NCI-H526 treated with DMSO at 0.1 percent for 48 hours (cell line): Measurements from ENCODE around the gene PPP4R1.
"Not testable (repeated sequence)": the region's sequence is repeated elsewhere in the genome, so short reads cannot be mapped to it uniquely, and the experiment has no call there.

ENCODE experiments used
- DNase-seq: peaks from one replicate; lab custom pipeline; 2025; lab: John Stamatoyannopoulos, UW

PPP4R1 gene

DNA sequence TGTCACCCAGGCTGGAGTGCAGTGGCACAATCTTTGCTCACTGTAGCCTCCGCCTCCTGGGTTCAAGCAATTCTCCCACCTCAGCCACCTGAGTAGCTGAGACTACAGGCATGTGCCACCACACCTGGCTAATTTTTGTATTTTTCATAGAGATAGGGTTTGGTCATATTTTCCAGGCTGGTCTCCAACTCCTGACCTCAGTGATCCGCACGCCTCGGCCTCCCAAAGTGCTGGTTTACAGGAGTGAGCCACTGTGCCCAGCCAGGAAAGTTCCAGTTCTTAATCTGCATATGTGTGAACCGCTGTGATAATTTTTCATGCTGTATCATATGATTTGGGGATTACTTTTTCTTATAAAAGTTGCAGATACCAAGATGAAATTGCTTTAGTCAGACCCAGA is 14.6 kb upstream of the PPP4R1 start:
- DNase-seq, result no peak

DNA sequence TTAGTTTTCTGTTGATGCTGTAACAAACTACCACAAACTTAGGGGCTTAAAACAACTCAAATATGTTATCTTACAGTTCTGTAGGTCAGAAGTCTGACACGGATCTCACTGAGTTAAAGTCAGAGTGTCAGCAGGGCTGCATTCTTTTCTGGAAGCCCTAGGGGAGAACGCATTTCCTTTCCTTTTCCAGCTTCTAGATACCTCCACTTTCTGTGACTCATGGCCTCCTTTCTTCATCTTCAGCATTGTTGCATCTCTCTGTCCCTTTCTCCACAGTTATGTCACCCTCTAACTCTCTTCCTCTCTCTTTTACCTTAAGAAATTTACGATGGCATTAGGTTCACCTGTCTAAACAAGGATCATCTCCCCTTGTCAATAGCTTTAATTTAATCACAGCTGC is 13.3 kb upstream of the PPP4R1 start:
- no peak for DNase-seq

DNA sequence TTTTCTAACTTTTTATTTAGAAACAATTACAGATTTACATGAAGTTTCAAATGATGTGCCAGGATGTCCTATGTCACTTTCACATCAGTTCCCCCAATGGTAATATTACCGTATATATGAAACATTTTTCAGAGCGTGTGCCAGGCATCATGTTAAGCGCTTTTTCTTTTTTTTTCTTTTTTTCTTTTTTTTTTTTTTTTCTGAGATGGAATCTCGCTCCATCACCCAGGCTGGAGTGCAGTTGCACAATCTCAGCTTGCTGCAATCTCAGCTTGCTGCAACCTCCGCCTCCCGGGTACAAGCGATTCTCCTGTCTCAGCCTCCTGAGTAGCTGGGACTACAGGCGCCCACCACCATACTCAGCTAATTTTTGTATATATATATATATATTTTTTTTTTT is 5.6 kb upstream of the PPP4R1 start:
- no peak for DNase-seq

DNA sequence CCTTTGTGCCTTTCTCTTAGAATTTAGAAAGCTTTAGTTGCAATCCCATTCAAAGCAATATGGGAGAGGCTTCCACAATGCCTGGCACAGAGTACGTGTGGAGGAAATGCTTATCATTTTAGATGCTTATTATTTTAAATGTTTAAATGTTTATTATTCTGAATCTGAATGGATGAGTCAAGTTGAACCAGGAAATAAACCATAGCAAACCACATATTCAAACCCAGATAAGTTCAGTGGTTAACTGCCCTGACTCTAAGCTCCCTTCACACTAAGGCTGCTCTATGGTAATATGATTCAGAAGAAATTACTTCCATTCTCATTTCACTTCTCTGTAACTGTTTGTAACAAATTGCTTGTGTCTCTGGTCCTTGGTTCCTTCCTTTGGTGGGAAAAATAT is 5.2 kb upstream of the PPP4R1 start:
- DNase-seq, result no peak

DNA sequence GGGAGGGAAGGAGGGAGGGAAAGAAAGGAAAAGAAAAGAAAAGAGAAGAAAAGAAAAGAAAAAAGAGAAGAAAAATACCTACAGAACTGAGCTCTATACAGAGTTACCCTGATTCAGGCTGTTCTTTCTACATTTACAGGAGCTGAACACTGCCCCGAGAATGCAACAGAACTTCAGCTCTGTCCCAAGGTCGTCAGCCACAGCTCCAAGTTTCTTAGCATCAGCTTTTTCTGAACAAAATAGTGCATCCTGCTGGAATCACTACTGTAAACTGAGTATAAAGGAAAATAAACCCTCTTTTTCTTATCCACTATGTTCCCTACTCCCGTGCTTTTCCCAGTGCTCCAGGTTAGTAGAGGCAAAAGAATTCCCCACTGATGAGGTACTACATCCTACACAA is 4.7 kb upstream of the PPP4R1 start:
- no peak for DNase-seq

DNA sequence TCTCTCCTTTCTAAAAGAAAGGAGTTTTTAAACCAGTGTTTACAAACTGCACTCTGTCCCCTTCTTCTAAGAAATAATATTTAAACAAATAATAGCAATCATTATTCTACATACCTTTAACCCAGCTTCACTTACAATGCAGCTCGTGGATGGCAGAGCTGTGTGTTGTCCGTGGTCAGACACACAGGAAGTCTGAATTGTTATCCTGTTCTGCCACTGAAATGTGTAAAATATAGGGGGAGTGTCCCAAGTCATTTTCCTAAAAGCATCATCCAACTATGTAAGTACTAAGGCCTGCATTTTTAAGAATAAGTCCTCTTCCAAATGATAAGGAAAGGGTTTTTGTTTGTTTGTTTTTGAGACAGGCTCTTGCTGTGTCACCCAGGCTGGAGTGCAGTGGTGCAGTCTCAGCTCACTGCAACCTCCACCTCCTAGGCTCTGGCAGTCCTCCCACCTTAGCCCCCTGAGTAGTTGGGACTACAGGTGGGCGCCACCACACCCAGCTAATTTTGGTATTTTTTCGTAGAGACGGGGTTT is 2.7 kb upstream of the PPP4R1 start:
- no peak for DNase-seq

DNA sequence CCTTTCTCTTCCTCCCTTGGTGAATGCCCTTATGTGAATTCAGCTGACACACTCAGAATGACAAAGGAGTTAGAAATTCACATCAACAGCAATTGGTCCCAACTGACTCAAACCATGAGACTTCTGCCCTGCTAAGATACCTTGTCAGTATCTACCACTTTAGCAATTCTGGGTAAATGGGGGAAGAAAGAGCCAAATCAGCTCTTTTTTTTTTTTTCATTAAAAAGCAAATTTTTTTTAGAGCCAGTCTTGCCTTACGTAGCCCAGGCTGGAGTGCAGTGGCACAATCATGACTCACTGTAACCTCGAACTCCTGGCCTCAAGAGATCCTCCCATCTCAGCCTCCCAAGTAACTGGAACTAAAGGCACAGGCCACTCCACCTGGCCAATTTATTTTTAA is 1.7 kb upstream of the PPP4R1 start:
- DNase-seq, result no peak

DNA sequence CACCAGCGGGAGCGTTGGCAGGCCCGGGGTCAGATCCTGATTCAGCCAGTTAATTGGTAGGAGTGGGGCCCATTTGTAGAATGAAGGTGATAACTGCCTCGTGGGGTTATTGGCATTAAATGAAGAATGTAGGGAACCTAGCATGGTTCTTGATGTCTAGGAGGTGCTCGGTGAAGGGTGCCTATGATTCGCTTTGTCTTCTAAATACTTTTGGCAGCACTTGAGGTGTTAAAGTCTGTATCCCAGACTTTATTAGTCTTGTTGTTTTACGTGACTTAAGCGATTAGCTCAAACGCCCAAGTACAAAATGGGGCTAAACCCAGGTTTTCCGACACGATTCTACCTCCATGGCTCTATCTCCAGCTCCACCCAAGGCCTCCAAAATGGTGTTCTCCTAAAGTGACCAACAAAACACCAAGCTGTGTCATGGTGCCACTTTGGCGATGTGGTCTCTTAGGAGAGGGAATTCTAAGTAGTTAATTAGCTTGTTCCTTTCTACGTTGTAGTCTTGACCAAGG is 980 bp upstream of the PPP4R1 start:
- DNase-seq, result no peak

DNA sequence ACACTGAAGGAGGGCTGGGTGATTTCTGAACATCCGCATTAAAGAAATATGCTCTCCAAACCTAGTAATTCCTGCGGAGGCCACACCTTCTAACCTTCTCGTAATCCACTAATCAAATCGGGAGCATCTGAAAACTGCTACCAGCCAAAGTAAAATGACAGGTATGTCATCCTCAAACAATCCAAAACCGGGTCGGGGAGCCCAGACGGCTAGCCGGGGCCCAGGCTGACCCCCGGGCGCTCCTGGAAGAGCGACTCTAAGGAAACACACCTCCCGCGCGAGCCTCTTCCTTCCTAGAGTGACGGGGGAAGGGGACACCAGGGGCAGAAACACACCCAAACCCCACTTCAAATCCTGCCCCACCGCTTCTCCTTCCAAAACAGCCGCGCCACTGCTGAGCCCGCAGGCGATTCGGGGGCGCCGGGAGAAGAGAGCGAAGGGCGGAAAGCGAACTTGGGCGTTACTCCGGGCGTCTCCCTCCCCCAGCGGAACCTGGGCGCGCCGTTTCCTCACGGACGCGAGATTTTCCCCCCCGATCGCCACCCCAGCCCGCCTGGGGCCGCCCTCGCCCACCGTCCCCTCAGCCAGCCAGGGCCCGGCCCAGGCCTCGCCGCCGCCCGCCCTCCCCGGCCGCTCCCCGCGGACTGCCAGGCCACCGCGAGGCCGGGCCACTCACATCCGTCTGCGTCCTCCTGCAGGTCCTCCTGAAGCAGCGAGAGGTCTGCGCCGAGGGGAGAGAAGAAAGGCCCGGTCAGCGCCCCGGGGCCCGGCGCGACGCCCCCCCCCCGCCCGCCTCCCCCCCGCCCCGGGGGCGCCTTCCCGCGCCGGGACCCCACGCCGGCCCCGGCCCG is 584 bp downstream of the PPP4R1 start:
- DNase-seq, result peak; percentile 10

DNA sequence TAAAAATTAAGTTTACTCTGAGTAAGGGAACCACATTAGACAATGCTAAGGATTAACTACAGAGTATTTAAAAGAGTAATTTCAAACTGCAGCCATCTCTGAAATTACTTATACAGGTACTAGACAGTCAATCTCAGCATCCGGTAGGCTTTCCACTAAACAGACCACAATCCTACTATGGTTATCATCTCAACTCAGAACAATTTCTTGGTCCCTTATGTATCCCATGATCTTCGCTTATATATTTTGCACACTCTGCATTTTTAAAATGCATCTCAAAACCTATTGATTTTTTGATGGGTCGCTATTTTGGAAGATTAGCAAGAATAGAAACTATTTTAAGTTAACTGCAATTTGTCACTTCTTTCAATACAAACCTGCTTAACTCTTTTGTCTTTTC is 1.4 kb downstream of the PPP4R1 start:
- peak; percentile 0 for DNase-seq

DNA sequence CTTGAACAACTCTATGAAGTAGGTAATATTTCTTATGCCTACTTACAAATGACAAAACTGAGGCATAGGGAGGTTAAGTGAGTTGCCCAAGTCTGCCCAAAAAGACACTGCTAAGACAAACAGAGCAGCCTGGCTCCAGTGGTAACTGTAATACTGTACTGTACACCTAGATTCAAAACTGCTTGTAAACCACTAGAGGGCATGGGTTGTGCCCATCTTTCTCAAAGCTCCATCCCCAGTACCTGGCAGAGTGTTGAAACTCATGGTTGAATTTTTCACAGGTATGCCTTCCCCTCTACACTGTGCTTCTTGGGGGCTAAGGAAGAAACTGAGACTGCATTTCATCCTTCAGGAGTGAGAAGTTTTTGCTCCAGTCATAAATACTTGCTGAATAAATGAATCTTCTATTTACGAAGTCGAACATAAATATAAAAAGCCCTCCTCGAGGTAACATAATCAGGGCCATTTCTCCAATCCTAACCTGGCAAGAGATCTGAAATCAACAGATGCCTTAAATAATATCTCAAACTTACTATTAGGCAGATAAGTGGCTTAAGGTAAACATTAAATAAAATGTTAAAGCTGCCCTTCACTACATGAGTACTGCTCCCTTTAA is 2.0 kb downstream of the PPP4R1 start:
- DNase-seq, result peak; percentile 23

DNA sequence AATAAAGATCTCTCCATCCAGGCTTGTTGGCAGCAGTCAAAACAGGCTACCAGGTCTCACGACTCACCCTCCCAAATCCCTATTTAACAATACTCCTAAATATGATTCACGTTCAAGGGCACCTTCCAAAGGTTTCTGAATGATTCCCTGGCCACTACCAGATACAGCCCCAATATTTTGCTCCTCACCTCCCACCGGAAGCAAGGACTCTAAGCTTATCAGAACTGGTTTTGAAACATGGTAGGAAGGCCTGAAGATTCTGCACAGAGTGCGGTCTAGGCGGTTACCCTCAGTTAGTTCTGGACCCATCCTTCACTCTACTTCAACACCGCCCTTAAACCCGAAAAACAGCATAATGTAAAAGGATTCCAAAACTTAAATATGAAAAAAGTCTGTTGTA is 5.2 kb downstream of the PPP4R1 start:
- no peak for DNase-seq

DNA sequence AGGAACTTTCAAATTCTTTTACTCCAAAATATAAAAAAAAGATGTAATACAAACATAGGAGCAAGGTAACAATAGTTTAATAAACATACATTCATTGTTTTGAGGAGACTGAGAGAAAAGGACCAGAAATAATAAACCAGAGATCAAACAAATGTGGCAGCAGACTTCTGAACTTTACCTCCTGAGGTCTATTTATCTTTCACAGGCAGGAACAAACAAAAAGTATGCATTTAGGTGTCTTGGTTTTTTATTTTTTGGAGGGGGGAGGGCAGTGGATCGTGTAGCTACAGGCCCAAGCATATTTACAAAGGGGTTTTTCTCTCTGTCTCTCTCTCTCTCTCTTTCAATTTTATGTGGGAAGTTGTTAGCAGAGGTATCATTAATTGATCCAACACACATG is 5.6 kb downstream of the PPP4R1 start:
- no peak for DNase-seq

DNA sequence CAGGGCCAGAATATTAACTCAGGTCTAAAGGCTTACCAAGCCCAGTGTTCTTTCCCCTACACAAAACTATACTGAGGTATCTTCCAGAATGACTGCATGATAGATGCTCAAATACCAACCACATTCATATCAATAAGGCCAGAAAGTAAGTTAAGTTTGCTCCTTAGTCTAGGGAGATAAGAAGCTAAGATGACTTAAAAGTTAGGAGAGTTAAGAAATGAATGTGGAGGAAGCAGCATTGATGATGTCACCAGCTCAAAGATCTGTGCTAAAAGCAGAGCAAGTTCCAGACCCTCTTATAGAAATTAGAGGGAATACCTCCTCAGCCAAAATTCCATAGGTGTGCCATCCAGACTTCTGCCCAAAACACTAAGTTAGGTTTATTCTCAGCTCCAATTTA is 6.1 kb downstream of the PPP4R1 start:
- DNase-seq, result no peak

DNA sequence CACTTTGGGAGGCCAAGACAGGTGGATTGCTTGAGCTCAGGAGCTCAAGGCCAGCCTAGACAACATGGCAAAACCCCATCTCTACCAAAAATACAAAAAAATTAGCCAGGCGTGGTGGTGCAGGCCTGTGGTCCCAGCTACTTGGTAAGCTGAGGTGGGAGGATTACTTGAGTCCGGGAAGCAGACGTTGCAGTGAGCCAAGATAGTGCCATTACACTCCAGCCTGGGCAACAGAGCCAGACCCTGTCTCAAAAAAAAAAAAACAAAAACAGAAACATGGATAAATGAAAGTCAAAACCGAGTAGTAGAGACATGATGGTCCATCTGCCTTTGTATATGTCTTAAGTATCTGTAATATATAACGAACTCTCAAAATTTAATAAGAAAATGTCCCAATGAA is 7.2 kb downstream of the PPP4R1 start:
- DNase-seq, result not testable (repeated sequence)

DNA sequence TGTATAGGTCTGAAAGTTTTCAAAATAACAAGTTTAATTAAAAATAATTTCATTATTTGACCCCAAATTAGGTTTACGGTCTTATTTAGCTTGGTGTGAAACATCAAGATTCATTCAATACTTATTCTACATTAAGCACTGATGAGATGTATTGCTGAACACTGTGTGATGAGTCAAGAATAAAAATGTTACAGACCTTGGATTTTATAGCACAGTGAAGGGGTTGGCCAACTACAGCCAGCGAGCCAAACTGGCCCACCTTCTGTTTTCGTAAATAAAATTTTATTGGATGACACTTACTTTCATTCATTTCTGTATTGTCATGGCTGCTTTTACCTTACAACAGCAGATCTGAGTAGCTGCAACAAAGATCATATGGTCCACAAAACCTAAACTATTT is 8.3 kb downstream of the PPP4R1 start:
- no peak for DNase-seq

DNA sequence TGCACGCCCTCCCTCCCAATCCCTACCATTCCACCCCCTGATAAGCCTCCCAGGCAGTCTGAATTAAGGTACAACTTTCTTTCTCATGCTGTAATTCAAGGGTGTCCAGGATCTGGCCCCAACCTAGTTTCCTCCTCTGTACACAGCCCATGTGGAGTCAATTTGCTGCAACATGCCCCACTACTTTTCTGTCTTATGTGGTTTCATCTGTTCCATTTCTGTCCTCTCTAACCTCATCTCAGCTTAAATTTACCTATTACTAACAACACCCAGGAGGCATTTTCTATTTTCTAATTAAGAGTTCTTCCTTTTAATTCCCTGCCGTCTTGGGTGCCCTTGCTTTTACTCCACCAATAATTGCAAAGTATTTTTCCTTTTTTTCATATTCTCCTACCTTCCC is 10.0 kb downstream of the PPP4R1 start:
- no peak for DNase-seq

DNA sequence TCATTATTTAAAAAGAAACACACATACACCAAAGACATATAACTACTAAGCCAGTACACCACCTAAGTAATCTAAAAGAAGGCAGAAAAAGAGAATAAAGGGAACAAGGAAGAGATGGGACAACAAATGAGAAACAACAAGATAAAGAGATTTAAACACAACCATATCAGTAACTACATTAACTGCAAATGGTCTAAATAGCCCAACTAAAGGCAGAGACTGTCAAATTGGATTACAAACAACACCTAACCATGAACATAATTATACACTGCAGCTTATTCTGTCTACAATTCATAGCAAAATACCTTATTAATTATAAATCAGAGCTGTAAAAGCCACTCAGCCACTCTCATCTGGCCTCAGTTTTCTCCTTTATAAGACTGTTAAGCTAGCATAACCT is 15.0 kb downstream of the PPP4R1 start:
- DNase-seq, result no peak

DNA sequence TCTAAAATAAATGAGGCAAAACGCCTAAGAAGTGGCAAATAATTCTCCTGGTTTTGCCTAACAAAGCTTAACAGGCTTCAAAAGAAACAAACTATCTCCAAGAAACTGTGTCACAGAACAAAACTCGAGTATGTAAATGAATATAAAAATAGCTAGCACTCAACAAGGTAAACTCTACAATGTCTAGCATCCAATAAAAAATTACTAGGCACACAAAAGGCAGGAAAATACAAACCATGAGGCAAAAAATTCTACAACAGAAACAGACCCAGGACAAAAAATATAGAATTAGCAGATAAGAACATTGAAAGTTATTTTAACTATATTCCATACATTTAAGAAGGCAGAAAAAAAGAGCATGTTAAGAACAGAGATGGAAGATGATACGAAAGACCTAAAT is 16.8 kb downstream of the PPP4R1 start:
- no peak for DNase-seq

DNA sequence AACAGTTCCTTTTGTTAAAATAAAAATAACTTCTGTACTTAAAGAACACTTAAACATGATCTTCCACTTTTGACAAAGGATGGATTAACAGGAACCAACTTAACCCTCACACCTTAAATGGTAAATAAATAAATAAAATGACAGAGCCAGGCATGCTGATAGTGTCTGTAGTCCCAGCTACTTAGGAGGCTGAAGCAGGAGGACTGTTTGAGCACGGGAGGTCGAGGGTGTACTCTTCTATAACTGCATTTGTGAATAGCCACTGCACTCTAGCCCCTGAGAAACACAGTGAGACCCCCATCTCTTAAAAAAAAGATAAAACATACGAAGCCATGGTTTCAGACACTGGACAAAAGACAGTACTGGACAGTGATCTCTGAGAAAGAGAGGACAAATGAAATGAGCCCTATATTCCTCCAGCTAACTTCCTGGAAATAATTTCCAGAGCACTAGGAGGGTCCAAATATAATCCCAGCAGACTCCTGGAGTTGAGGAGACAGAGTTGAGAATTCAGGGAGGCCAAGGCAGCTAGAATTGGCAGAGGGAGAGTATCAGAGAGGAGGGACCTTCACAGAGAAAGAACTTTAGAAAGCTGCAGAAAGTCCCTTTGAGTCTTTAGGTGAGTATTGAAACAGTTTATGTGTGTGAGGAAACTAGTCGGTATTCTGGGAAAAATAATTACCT is 17.4 kb downstream of the PPP4R1 start:
- no peak for DNase-seq

DNA sequence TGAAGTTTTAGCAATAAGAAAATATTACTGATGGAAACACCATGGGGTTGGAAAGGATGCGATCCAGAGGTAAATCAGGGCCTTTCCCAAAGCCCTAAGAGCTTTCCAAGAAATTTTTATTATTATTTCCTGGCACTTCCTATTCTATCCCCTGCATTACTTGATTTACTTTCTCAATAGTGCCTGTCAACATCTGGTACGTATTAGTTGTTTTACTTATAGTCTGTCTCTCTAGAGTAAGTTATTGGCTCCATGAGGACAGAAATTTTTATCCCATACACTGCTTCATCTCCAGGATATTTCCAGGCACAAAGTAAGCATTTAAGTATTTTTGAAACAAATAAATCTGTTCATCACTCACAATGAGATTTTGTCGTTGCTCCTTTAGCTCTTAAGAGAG is 18.1 kb downstream of the PPP4R1 start:
- DNase-seq, result no peak

DNA sequence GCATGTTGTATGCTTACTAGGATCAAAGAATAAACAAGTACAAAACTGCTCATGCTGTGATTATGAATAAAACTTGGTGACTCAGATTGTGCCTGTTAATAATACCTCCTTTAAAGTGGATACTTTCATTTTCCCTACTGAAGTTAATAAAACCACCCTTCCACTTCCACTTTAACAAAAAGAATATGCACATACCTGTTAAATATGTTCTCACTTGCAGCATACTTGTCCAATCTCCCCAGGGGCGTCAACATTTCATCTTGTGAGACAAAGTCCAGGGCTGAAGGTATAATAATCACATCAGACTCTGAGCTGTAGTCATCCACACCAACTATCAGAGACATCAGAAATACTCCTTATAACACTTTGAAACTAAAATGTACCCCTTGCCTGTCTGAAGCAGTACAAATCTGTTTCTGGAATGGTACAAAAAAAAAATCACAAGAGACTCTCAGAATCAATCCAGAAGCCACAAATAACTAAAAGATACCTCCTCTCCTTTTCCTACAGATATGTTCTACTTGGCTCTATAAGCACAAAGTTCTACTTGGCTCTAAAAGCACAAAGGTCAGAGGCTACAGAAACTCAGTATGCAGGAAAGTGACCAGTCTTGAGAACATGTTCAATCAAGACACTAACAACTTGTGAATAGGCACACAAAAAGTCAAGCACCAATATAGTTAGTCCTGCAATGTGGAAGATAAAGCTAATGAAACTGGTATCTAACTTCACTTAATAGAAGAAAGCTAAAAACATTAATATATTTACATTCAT is 19.3 kb downstream of the PPP4R1 start:
- no peak for DNase-seq
